Right lobe of liver (tissue), 6 donors: Measurements from ENCODE around the gene SCIN. TPM values are rescaled to one million over a fixed set of nuclear protein-coding genes. Genes with fewer than 3 reads are reported as not detected.

Source experiments
- ATAC-seq, 4 donors: fragments of 200-7000 bp; cut with Tn5 transposase; one replicate each; pipeline ENCODE4 v1.9.1; 2020; ENCODE audit warnings: mild to moderate bottlenecking in 4 of 4, moderate library complexity in 4 of 4
- DNase-seq, 3 donors: peaks; one replicate each; pipeline ENCODE4 v3.0.0-alpha.2; 2020
- H3K27ac ChIP-seq, 3 donors: fragments of 200-600 bp; one replicate each; pipeline ENCODE4 v1.8.0; 2022
- H3K27me3 ChIP-seq, 2 donors: fragments of 200-600 bp; one replicate each; pipeline ENCODE4 v1.8.0; 2022
- H3K36me3 ChIP-seq, 4 donors: fragments of 200-600 bp; sonication (generic) in 1 of 4; one replicate each; pipeline versions ENCODE4 v1.5.1 to v1.8.0; 2017 to 2022; ENCODE audit warnings: control low read depth in 1 of 4
- H3K4me1 ChIP-seq, 4 donors: fragments of 200-600 bp; sonication (generic) in 1 of 4; one replicate each; pipeline versions ENCODE4 v1.5.1 to v1.8.0; 2017 to 2022; ENCODE audit warnings: control low read depth in 1 of 4
- H3K4me3 ChIP-seq, 3 donors: fragments of 200-600 bp; one replicate each; pipeline ENCODE4 v1.8.0; 2022
- H3K9me3 ChIP-seq, 4 donors: fragments of 200-600 bp; sonication (generic) in 1 of 4; one replicate each; pipeline versions ENCODE4 v1.5.1 to v1.8.0; 2017 to 2022; ENCODE audit warnings: control low read depth in 1 of 4
- POLR2A ChIP-seq: fragments of 450-650 bp; IDR thresholded peaks from one replicate; pipeline ENCODE4 v1.6.1; 2017; ENCODE audit warnings: antibody characterized with exemption, mild to moderate bottlenecking
- WGBS: methylation state at CpG from one replicate; pipeline ENCODE4 v1.1.6; 2018; ENCODE audit warnings: low coverage, low lambda C conversion rate; ENCODE audit not compliant: insufficient coverage; ENCODE audit errors: missing lambda C conversion rate; 5-methylcytosine and 5-hydroxymethylcytosine counted together
- intact Hi-C, 2 donors: fragments of 100-400 bp; cut with DNase I; formaldehyde crosslinking; loops; one replicate each; pipeline versions ENCODE4 v1.11.2 to v1.14.1; 2022
- total RNA-seq, 6 experiments: library from RNA; depleted of rRNA in 2 of 6; stranded (reverse); fragments of >200 nt in 2 of 6; fragmentation: NEBNext Ultra II Directional in 3 of 6; extraction: Animal tissue kit (Norgen Biotek cat#: 25700) in 3 of 6; gene quantifications; one replicate each; pipeline versions ENCODE4 v1.1.0 to v1.2.4, GENCODE V29; 2016 to 2023
- TF ChIP-seq, protein P1 (sequence below), 4 donors: fragments of 200-600 bp in 3 of 4; fragments of 450-650 bp in 1 of 4; IDR thresholded peaks; one replicate each; pipeline versions ENCODE4 v1.5.1 to v1.8.0; 2016 to 2022; ENCODE audit warnings: antibody characterized with exemption in 4 of 4, mild to moderate bottlenecking in 2 of 4
- donor health status: DM: no; HTN: yes; CAD: no.
- donor health status: DM: no; HTN: no; CAD: no.
- donor health status: DM: no; HTN: no; CAD: no.
- donor health status: DM: no; HTN: yes; CAD: no.
- donor health status: DM: no; HTN: yes; CAD: no.

The SCIN gene
- total RNA-seq, 6 experiments from 2014 or later, result 0.06 to 0.20 (median 0.18) TPM; not detected in 3

DNA sequence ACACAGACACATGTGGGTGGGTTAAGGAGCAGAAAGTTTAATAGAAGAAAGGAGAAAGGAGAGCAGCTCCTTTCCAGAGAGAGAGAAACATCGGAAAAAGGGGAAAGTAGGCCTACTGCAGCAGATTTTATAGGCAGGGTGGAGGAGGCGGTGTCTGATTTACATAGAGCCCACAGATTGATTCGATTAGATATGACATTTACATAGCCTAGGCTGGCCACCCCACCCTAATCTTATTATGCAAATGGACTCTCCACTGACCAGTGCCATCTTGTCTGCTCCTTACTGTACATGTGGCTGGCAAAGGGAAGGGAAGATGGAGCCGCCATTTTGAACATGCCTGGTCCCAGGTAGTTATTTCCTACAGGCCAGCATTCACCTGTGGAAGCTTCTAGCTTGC is 38.7 kb upstream of the SCIN start:
- H3K27ac ChIP-seq, result no peak overlapping the region
- H3K4me3 ChIP-seq, result no peak overlapping the region
- no peaks in the 10 kb centered on the region for H3K36me3 ChIP-seq
- no peaks in the 10 kb centered on the region for H3K9me3 ChIP-seq
- ATAC-seq (no peak), DNase-seq (no peak)
- H3K4me1 ChIP-seq, result no peaks in the 10 kb centered on the region
- TF ChIP-seq POLR2A, result no peak
- TF ChIP-seq, protein P1, sequence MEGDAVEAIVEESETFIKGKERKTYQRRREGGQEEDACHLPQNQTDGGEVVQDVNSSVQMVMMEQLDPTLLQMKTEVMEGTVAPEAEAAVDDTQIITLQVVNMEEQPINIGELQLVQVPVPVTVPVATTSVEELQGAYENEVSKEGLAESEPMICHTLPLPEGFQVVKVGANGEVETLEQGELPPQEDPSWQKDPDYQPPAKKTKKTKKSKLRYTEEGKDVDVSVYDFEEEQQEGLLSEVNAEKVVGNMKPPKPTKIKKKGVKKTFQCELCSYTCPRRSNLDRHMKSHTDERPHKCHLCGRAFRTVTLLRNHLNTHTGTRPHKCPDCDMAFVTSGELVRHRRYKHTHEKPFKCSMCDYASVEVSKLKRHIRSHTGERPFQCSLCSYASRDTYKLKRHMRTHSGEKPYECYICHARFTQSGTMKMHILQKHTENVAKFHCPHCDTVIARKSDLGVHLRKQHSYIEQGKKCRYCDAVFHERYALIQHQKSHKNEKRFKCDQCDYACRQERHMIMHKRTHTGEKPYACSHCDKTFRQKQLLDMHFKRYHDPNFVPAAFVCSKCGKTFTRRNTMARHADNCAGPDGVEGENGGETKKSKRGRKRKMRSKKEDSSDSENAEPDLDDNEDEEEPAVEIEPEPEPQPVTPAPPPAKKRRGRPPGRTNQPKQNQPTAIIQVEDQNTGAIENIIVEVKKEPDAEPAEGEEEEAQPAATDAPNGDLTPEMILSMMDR (IDR thresholded peaks at IDR 0.05), result no peak
- intact Hi-C loops, result no loop called here
- H3K27me3 ChIP-seq, result no peaks in the 10 kb centered on the region
- WGBS, result 75% methylated on average over 4 of the region's 4 CpGs

DNA sequence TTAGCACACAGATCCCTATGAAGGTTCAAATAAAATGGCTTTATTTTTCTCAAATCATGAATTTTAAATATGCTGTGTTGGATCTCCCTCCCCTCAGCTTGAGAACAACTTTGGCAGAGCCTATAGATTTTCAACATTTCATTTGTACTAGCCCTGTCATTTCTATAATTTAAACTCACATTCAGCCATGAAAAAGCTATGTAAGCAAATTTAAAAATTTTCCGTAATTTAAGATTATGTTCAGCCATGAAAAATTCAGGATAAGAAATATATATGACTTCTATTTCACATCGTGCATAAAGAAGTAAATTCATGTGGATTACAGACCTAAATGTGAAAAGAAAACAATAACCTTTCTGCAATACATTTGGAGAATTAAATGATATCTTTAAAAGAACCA is 36.5 kb upstream of the SCIN start:
- intact Hi-C loops, result no loop called here
- TF ChIP-seq, protein P1 (IDR thresholded peaks at IDR 0.05), result no peak
- TF ChIP-seq POLR2A, result no peak
- Histone ChIP-seq H3K4me3 (no peak overlapping the region), H3K9me3 (no peaks in the 10 kb centered on the region), H3K27ac (no peak overlapping the region), H3K27me3 (no peaks in the 10 kb centered on the region), H3K36me3 (no peaks in the 10 kb centered on the region), H3K4me1 (no peaks in the 10 kb centered on the region)
- ATAC-seq (no peak), DNase-seq (no peak)
- WGBS, result 29% methylated on average over 2 of the region's 2 CpGs

DNA sequence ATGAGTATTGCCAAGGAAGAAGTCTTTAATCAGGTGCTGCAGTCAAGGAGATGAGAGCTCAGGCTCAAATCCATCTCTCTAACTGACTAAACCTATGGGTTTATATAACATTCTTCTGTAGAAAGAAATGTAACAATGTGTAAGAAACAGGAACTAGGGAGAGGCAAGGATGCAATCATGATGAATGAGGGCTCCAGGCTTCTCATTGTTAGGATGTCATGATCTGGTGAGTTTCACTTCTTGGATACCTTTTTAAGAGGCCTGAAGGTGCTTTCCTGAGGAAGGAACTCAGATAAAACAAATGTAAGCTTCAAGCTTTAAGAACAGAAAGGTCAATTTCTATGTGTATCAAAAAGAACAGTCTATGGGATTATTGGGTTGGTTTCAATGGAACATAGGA is 30.8 kb upstream of the SCIN start:
- Histone ChIP-seq H3K9me3 (no peaks in the 10 kb centered on the region), H3K36me3 (no peaks in the 10 kb centered on the region), H3K27me3 (no peaks in the 10 kb centered on the region), H3K4me1 (no peaks in the 10 kb centered on the region), H3K27ac (no peak overlapping the region), H3K4me3 (no peak overlapping the region)
- no peak for ATAC-seq
- no peak for DNase-seq
- intact Hi-C loops, result no loop called here
- TF ChIP-seq, protein P1 (IDR thresholded peaks at IDR 0.05), result no peak
- no peak for TF ChIP-seq POLR2A

DNA sequence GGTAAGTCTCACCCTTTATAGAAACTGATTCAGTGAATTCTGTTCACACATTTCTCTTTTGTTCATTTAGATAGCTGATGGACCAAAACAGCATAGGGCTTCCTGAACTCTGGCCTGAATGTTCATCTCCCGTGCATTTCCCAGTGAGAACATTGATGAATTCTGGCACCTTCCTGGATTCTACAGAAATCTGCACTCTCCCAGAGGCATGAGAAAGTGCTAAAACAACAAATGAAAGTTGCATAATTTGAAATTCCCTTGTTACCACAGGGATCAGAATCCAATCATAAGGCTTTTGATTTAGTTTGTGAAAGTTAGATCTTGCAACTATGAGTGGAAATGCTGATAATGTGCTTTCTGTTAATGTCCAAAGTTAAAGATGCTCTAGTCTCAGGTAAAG is 29.7 kb upstream of the SCIN start:
- Histone ChIP-seq H3K27me3 (no peaks in the 10 kb centered on the region), H3K4me3 (no peak overlapping the region), H3K9me3 (no peaks in the 10 kb centered on the region), H3K36me3 (no peaks in the 10 kb centered on the region), H3K27ac (no peak overlapping the region), H3K4me1 (no peaks in the 10 kb centered on the region)
- 27% methylated on average over 1 of the region's 1 CpG for WGBS
- DNase-seq (no peak), ATAC-seq (no peak)
- intact Hi-C loops, result no loop called here
- no peak for TF ChIP-seq POLR2A
- TF ChIP-seq, protein P1 (IDR thresholded peaks at IDR 0.05), result no peak

DNA sequence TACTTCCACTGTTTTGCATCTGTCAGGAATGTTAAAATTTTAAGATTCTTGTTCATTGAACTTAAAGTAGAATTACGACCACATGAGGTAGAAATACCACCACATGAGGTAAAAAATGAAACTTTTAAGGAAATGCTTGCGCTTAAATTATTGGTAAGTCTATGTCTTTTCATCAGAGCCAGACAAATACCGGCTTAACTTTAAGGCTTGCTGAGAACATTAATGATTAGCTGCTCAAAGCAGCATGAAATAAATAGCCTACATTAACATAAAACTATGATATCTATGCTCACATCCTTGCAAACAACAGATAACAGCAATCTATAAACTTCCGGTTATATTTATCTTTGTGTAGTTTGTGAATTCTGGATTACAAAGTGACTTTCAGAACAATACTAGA is 26.9 kb upstream of the SCIN start:
- TF ChIP-seq, protein P1 (IDR thresholded peaks at IDR 0.05), result no peak
- TF ChIP-seq POLR2A, result no peak
- ATAC-seq, result no peak
- Histone ChIP-seq H3K27me3 (peaks cover 0 to 4% of the 10 kb centered on the region in 2 donors), H3K36me3 (no peaks in the 10 kb centered on the region), H3K27ac (no peak overlapping the region), H3K4me3 (no peak overlapping the region), H3K4me1 (no peaks in the 10 kb centered on the region), H3K9me3 (no peaks in the 10 kb centered on the region)
- intact Hi-C loops, result no loop called here
- 48% methylated on average over 4 of the region's 4 CpGs for WGBS
- no peak for DNase-seq
